Central memory CD8-positive, alpha-beta T cell (primary cell): ENCODE data around the gene TPPP3.

Source experiments
- ATAC-seq: fragments of 150-1000 bp; cut with Tn5 transposase; replicated peaks from 2 replicates; pipeline ENCODE4 v1.10.0; 2022; ENCODE audit warnings: mild to moderate bottlenecking, moderate FRiP score, moderate number of reproducible peaks; ENCODE audit not compliant: poor library complexity, severe bottlenecking; ENCODE audit errors: extremely low read depth
- DNase-seq, 2 donors: peaks; one replicate each; pipeline ENCODE4 v3.0.0; 2021; ENCODE audit warnings: low spot score in 2 of 2
- H3K27ac Mint-ChIP-seq: one replicate; pipeline ENCODE4 v1.8.0; 2022; ENCODE audit warnings: low read depth, mild to moderate bottlenecking, moderate library complexity, mixed read lengths
- H3K27me3 Mint-ChIP-seq: one replicate; pipeline ENCODE4 v1.8.0; 2022; ENCODE audit warnings: mixed read lengths
- H3K36me3 Mint-ChIP-seq: one replicate; pipeline ENCODE4 v1.8.0; 2022; ENCODE audit warnings: mild to moderate bottlenecking, moderate library complexity, mixed read lengths; ENCODE audit not compliant: insufficient read depth
- H3K4me1 Mint-ChIP-seq: one replicate; pipeline ENCODE4 v1.8.0; 2022; ENCODE audit warnings: mixed read lengths
- H3K4me3 Mint-ChIP-seq: one replicate; pipeline ENCODE4 v1.8.0; 2022; ENCODE audit warnings: mild to moderate bottlenecking, moderate library complexity, mixed read lengths
- H3K9me3 Mint-ChIP-seq: one replicate; pipeline ENCODE4 v1.8.0; 2022; ENCODE audit warnings: mixed read lengths

TPPP3 gene

DNA sequence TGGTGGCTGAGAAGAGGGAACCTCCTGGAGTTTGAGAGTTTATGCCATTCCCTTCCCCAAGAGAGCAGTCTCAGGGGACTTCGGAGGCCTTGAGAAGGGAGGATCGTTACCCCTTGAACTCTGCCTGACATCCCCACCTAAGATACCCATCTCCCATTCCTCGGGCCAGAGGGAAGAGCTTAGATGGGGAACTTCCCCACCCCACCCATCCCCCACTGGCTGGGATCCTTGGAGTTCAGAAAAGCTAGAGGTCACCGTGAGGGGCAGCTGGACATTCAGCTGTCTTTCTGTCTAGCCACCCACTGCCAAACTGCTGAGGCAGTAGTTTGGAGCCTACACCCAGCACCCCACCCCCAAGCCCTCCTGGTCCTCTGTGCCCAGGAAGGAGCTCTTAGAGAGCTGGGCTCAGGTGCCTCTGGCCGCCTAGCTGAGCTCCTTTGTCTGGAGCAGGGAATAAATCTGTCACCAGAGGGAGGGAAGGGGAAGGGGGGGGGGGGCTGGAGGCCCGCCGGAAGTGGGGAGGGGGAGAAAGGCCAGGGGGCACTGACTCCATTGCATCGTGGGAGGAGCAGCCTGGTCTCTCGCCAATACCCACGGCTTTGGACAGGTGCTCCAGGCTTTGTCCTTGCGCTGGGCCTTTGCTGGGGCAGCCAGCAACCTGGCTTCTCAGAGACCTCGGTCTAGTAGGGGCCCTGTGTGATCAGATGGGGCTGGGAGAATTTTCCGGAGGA lies 38.6 kb upstream of the TPPP3 start:
- peaks cover 37% of the 10 kb centered on the region for H3K27me3 Mint-ChIP-seq
- DNase-seq (no peak), ATAC-seq (no peak)
- peak overlapping the region; percentile 50 for H3K4me3 Mint-ChIP-seq
- H3K4me1 Mint-ChIP-seq: peaks cover 5% of the 10 kb centered on the region
- H3K27ac Mint-ChIP-seq: no peak overlapping the region
- no peaks in the 10 kb centered on the region for H3K9me3 Mint-ChIP-seq
- H3K36me3 Mint-ChIP-seq: peaks cover 2% of the 10 kb centered on the region

DNA sequence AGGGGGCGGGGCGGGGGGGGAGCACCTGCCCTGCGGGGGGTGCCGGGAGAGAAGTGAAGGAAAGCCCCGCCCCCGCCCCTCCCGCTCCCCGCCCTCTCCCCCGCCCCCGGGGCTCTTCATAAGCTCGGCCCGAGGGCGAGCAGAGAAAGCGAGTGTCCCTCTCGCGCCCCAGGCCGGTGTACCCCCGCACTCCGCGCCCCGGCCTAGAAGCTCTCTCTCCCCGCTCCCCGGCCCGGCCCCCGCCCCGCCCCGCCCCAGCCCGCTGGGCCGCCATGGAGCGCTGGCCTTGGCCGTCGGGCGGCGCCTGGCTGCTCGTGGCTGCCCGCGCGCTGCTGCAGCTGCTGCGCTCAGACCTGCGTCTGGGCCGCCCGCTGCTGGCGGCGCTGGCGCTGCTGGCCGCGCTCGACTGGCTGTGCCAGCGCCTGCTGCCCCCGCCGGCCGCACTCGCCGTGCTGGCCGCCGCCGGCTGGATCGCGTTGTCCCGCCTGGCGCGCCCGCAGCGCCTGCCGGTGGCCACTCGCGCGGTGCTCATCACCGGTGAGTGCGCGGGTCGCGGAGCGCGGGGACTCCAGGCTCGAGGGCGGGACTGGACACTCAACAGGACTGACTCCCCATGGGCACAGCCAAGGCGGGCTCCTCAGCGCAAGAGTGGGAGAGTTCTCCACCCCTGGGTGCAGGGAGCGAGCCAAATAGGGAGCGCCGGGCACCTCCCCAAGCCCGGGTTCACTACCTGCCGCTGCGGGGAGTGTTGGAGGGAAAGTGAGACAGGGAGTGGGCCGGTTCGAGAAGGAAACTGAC lies 37.9 kb upstream of the TPPP3 start, which contains the start of gene HSD11B2:
TSS of gene HSD11B2 (plus strand) at position 145 of the 798 bp plus-strand sequence. CDS start at position 273, 128 bp downstream.
- ATAC-seq: no peak
- DNase-seq: no peak
- Mint-ChIP-seq H3K36me3 (peaks cover 2% of the 10 kb centered on the region), H3K4me1 (peaks cover 5% of the 10 kb centered on the region), H3K4me3 (peak within 1 kb of the TSS; percentile 83), H3K27me3 (peaks cover 44% of the 10 kb centered on the region), H3K27ac (no peak within 1 kb of the TSS), H3K9me3 (no peaks in the 10 kb centered on the region)

DNA sequence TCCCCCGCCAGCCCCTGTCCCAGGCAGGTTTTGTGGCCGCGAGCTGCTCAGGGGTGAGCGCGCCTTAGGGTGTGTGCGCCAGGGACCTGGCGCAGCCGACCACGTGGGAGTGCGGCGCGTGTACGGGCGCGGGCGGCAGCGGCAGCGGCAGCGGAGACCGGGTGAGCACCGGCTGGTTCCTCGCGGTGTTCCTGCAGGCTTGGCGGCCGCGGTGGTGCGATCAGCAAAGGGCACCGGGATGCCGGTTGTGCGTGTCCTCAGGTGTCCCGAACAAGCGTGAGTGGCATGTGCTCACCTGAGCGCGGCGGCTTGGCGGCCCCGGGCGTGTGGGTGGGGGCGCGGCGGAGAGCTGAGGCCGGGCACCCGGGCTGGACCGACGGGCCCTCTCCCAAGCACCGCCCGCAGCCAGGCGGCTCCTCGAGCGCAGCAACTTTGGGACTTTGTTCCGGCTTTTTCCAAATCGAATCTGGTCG lies 37.2 kb upstream of the TPPP3 start:
- DNase-seq: no peak
- H3K4me1 Mint-ChIP-seq: peaks cover 5% of the 10 kb centered on the region

DNA sequence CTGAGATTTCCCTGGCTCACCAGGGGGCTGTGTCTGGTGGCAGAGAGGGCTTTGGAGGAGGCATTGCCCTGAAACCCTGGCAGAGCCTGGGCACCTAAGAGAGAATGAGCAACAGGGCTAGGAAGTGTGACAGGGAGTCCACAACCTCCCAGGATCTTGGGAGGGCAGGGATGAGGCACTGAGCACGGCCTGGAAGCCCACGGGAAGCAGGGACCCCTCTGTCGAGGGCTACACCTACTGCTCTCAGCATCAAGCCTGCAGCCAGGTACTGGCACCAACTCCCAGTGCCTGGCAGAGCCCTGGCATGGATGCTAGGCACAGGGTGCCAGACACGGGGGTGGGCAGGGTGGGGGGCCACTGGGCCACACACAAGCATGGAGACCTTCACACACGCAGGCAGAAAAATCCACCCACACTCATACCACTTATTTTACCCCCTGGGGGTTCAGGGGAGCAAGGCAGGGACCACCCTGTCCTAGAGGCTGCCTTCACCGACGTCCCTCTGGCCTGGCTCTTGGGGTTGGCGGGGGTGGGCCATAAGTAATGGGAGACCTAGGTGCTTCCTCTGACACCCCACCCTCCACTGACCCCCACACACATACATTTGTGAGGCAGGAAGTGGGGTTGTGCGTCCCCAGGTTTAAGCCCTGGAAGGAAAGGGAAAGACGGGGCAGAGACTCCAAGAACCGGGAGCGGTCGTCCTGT lies 36.7 kb upstream of the TPPP3 start:
- no peak overlapping the region for H3K27ac Mint-ChIP-seq
- peak overlapping the region; percentile 83 for H3K4me3 Mint-ChIP-seq
- no peak for DNase-seq
- peaks cover 5% of the 10 kb centered on the region for H3K4me1 Mint-ChIP-seq
- H3K36me3 Mint-ChIP-seq: peaks cover 2% of the 10 kb centered on the region
- ATAC-seq: no peak
- H3K27me3 Mint-ChIP-seq: peaks cover 54% of the 10 kb centered on the region
- H3K9me3 Mint-ChIP-seq: no peaks in the 10 kb centered on the region

More for the DNA sequence above, 37.2 kb upstream of the TPPP3 start:
- H3K27me3 Mint-ChIP-seq: peaks cover 48% of the 10 kb centered on the region
- H3K27ac Mint-ChIP-seq: no peak overlapping the region
- H3K4me3 Mint-ChIP-seq: peak overlapping the region; percentile 83
- peak; percentile 53 for ATAC-seq
- H3K36me3 Mint-ChIP-seq: peaks cover 2% of the 10 kb centered on the region
- H3K9me3 Mint-ChIP-seq: no peaks in the 10 kb centered on the region

DNA sequence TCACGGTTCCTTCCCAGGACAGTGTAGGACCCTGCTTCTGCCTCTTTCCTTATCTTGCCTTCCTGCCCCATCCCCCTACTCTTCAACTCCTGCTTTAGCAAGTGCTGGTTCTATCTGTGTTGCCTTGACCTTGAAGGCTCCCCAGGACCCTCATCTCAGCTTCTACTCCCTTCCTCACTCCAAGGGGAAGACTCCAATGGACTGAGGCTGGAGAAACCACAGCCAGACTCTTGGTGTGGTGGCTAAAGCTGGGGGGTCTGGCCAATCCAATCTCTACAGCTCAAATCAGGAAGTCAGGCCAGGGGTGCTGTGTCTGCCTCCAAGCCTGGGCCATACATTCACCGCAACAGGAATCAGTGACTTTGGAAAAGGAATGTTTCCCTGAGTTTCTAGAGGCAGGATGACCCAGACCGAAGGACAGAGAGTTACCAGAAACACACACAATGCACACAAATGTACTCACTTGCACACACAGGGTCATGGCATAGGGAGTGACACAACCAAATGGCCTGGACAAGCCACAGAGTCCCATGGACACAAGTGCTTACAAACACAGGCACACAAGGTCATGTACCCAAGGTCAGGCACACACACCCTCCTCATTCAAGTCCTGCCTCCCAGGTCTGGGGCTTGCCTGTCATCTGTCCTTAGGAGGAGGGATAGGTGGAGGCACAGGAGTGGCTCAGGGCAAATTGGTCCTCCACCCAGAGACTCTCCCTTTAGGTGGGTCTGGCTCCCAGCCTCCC lies 35.9 kb upstream of the TPPP3 start:
- Mint-ChIP-seq H3K4me3 (peak overlapping the region; percentile 83), H3K27me3 (peaks cover 57% of the 10 kb centered on the region)
- no peak for DNase-seq

DNA sequence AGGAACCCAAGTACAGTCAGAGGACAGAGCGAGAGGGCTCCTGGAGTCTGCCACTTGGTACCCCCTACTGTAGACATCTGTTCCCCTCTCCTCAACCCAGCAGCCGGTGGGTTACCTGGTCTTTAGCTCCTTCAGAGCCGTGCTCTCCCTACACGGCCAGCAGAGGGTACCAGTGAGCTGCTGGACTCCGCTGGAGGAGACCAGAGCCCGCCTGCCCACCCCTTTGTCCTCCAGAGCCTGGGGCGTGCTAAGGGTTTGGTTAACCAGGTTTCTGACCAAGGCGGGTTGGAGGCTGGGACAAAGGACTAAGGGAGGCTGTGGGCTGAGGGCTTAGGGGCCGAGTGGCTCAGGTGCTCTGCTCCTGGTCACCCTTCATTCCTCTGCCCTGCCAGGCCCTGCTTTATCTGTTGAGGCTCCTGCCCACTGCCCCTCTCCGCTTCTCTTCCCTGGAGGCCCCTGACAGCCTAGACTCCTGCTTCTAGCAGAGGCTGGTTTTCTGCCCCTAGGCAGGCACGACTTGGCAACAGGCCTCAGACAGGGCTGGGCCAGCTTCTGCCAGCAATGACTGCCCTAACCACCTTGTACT lies 34.9 kb upstream of the TPPP3 start:
- Mint-ChIP-seq H3K4me3 (no peak overlapping the region), H3K9me3 (no peaks in the 10 kb centered on the region), H3K27me3 (peaks cover 66% of the 10 kb centered on the region), H3K4me1 (peaks cover 5% of the 10 kb centered on the region), H3K27ac (no peak overlapping the region), H3K36me3 (peaks cover 2% of the 10 kb centered on the region)
- ATAC-seq (peak; percentile 46), DNase-seq (peak; percentile 23 to 40)

More for the DNA sequence above, 35.9 kb upstream of the TPPP3 start:
- peaks cover 5% of the 10 kb centered on the region for H3K4me1 Mint-ChIP-seq
- ATAC-seq: no peak
- no peaks in the 10 kb centered on the region for H3K9me3 Mint-ChIP-seq
- no peak overlapping the region for H3K27ac Mint-ChIP-seq
- H3K36me3 Mint-ChIP-seq: peaks cover 2% of the 10 kb centered on the region

DNA sequence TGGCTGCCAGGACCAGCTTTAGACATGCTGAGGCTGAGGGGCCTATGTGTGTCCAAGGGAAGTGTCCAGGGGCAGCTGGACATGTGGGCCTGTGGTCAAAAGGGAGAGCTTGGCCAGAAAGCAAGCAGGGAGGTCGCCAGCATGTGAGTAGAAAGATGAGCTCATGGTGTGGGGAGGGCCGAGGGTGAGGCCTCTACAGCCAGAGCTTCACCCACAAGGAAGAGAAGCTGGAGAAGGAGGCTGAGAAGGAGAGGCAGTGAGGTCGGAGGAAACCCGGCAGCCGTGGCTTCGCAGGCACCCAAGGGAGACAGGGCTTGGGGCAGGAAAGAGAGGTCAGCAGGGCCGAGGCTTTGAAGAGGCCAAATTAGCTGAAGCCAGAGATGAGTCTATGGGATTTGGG lies 33.7 kb upstream of the TPPP3 start:
- peaks cover 76% of the 10 kb centered on the region for H3K27me3 Mint-ChIP-seq
- peaks cover 2% of the 10 kb centered on the region for H3K36me3 Mint-ChIP-seq
- H3K4me1 Mint-ChIP-seq: peaks cover 5% of the 10 kb centered on the region
- no peak overlapping the region for H3K27ac Mint-ChIP-seq
- H3K9me3 Mint-ChIP-seq: no peaks in the 10 kb centered on the region
- ATAC-seq: no peak
- H3K4me3 Mint-ChIP-seq: no peak overlapping the region
- no peak for DNase-seq

DNA sequence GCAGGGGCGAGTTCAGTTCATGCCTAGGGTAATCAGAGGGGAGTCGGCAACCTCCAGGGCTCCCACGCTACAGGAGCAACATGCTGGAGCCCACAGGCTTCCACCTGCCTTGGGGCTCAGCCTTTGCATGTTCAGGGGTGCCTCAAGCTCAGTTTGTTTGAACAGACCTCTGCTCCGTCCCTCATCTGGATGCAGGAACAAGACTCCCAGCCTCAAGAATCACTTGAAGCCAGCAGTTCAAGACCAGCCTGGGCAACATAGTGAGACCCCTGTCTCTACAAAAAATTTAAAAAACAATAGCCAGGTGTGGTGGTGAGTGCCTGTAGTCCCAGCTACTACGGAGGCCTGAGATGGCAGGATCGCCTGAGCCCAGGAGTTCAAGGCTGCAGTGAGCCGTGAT lies 32.7 kb upstream of the TPPP3 start:
- DNase-seq (no peak), ATAC-seq (no peak)
- H3K4me3 Mint-ChIP-seq: no peak overlapping the region
- no peaks in the 10 kb centered on the region for H3K9me3 Mint-ChIP-seq
- H3K27me3 Mint-ChIP-seq: peaks cover 76% of the 10 kb centered on the region
- H3K36me3 Mint-ChIP-seq: peaks cover 2% of the 10 kb centered on the region
- no peak overlapping the region for H3K27ac Mint-ChIP-seq
- H3K4me1 Mint-ChIP-seq: peaks cover 5% of the 10 kb centered on the region

DNA sequence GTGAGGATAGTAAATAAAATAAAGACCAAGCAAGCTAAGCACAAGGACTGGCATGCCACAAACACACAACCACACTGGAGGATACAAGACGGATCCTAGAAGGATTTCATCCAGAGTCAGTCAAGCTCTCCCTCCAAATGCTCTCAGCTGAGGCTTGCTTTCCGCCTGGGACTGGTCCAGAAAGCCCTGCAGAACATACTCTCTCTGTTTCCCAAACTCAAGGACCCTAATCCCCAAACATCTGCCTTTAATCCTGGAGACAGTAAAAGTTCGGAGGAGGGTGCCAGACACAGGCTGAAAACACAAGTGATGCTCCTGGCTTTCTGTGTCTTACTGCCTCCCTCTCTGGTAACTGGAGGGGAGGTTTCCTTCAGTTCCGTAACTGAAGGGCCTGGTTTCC lies 32.3 kb upstream of the TPPP3 start:
- H3K4me3 Mint-ChIP-seq: no peak overlapping the region
- no peak for ATAC-seq
- no peak for DNase-seq
- no peaks in the 10 kb centered on the region for H3K9me3 Mint-ChIP-seq
- H3K27ac Mint-ChIP-seq: no peak overlapping the region
- peaks cover 75% of the 10 kb centered on the region for H3K27me3 Mint-ChIP-seq
- H3K4me1 Mint-ChIP-seq: peaks cover 5% of the 10 kb centered on the region
- peaks cover 2% of the 10 kb centered on the region for H3K36me3 Mint-ChIP-seq

DNA sequence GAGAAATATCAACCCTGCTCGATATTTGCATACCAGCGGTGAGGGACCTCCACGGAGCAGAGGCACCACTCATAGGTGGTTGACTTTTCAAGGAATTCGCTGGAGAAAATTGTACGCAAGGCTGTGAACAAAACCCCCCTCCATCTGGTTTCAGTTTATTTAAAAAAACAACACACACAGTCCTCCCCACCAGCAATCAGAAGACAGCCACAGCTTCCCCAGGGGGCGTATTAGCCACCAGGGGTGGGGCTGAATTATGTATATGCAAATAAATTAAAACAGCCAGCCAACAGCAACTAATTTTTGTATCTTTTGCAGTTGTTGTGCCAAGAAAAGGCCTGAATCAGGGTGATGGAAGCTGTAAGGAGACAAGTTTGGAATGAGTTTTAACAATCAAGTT lies 31.8 kb upstream of the TPPP3 start:
- Mint-ChIP-seq H3K27ac (no peak overlapping the region), H3K9me3 (no peaks in the 10 kb centered on the region), H3K36me3 (peaks cover 2% of the 10 kb centered on the region), H3K27me3 (peaks cover 70% of the 10 kb centered on the region), H3K4me1 (no peaks in the 10 kb centered on the region), H3K4me3 (no peak overlapping the region)
- no peak for ATAC-seq
- DNase-seq: no peak

DNA sequence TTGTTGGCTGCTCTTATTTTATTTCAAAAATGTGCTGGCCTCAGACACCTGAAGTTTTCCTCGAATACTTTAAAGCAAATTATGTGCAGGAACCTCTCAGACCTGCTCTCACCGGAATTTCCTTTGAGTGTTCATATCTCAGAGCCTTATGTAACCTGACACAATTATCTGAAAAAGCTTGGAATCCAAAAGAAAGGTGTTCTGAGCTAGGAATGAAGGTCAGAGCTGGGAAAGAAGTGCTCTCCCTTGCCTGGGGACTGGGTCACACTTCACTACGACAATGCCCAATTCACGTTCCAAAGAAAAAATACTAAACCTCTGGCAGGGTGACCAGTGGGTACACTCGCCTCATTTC lies 30.9 kb upstream of the TPPP3 start:
- DNase-seq: no peak
- H3K36me3 Mint-ChIP-seq: no peaks in the 10 kb centered on the region
- no peak overlapping the region for H3K4me3 Mint-ChIP-seq
- H3K9me3 Mint-ChIP-seq: no peaks in the 10 kb centered on the region
- ATAC-seq: no peak
- no peaks in the 10 kb centered on the region for H3K4me1 Mint-ChIP-seq
- no peak overlapping the region for H3K27ac Mint-ChIP-seq
- peaks cover 62% of the 10 kb centered on the region for H3K27me3 Mint-ChIP-seq
